Measurements from ENCODE around the gene BMP10.

The BMP10 gene

GRCh38 chr2:68853035-68853434, 18.2 kb downstream of the BMP10 start:
- no peak for DNase-seq (ENCODE audit: low spot score)

- no peak for DNase-seq (ENCODE audit: low spot score)
These were observed 20.7 kb downstream of the BMP10 start for GRCh38 chr2:68850524-68850923.

- no peak for DNase-seq (ENCODE audit: low spot score)
These were observed 21.6 kb downstream of the BMP10 start for GRCh38 chr2:68849579-68850030.

- DNase-seq (ENCODE audit: low spot score): no peak
These were observed 23.4 kb downstream of the BMP10 start for GRCh38 chr2:68847751-68848150.

GRCh38 chr2:68846091-68846490, 25.1 kb downstream of the BMP10 start:
- no peak for DNase-seq (ENCODE audit: low spot score)

- DNase-seq (ENCODE audit: low spot score): no peak
These were observed 26.2 kb downstream of the BMP10 start for GRCh38 chr2:68845043-68845442.

- DNase-seq (ENCODE audit: low spot score): peak; percentile 22
These were observed 31.9 kb downstream of the BMP10 start for GRCh38 chr2:68839260-68839833.

- no peak for DNase-seq (ENCODE audit: low spot score)
These were observed 32.6 kb downstream of the BMP10 start for GRCh38 chr2:68838641-68839040.

- no peak for DNase-seq (ENCODE audit: low spot score)
These were observed 33.3 kb downstream of the BMP10 start for GRCh38 chr2:68837861-68838341.

- DNase-seq (ENCODE audit: low spot score): peak; percentile 58
These were observed 33.9 kb downstream of the BMP10 start for GRCh38 chr2:68837164-68837860.

GRCh38 chr2:68835621-68836020, 35.6 kb downstream of the BMP10 start:
- DNase-seq (ENCODE audit: low spot score): no peak

- no peak for DNase-seq (ENCODE audit: low spot score)
These were observed 36.3 kb downstream of the BMP10 start for GRCh38 chr2:68834737-68835376.

GRCh38 chr2:68833162-68833561, 38.0 kb downstream of the BMP10 start:
- no peak for DNase-seq (ENCODE audit: low spot score)

GRCh38 chr2:68832233-68832869, 38.8 kb downstream of the BMP10 start:
- DNase-seq (ENCODE audit: low spot score): no peak

GRCh38 chr2:68831686-68832232, 39.4 kb downstream of the BMP10 start:
- DNase-seq (ENCODE audit: low spot score): no peak

- DNase-seq (ENCODE audit: low spot score): no peak
These were observed 41.4 kb downstream of the BMP10 start for GRCh38 chr2:68829749-68830148.

- DNase-seq (ENCODE audit: low spot score): peak; percentile 27
These were observed 42.1 kb downstream of the BMP10 start for GRCh38 chr2:68828887-68829708.

- DNase-seq (ENCODE audit: low spot score): no peak
These were observed 43.5 kb downstream of the BMP10 start for GRCh38 chr2:68827666-68828065.

GRCh38 chr2:68825866-68826265, 45.3 kb downstream of the BMP10 start:
- no peak for DNase-seq (ENCODE audit: low spot score)

- no peak for DNase-seq (ENCODE audit: low spot score)
These were observed 46.4 kb downstream of the BMP10 start for GRCh38 chr2:68824831-68825230.

GRCh38 chr2:68822207-68822872, 48.9 kb downstream of the BMP10 start:
- no peak for DNase-seq (ENCODE audit: low spot score)
